ENCODE results near the gene C11orf21.

- TF ChIP-seq CTCF (optimal IDR thresholded peaks at IDR 0.05 in 1 of 3, IDR thresholded peaks at IDR 0.05 in 1 of 3, conservative IDR thresholded peaks at IDR 0.05 in 1 of 3; ENCODE audit: extremely low read depth in 1 of 3, insufficient read depth in 2 of 3, low read length in 3 of 3) (no peak), EZH2 (IDR thresholded peaks at IDR 0.05; ENCODE audit: low read length) (no peak)
These were observed 41.0 kb downstream of the C11orf21 start for GRCh38 chr11:2260491-2261364.
